AG09309 (cell line): ENCODE results near the gene ZNF135.

Experiments used
- DNase-seq: peaks from one replicate; pipeline ENCODE4 v3.0.0-alpha.2; 2010; ENCODE audit warnings: low read depth
- H3K4me3 ChIP-seq: 2 replicates; pipeline ENCODE4 v1.5.1; 2011; ENCODE audit warnings: mild to moderate bottlenecking, low read depth, low read length, moderate library complexity; ENCODE audit not compliant: control insufficient read depth
- CTCF ChIP-seq: IDR thresholded peaks from 2 replicates; pipeline ENCODE4 v1.5.1; 2011; ENCODE audit warnings: mild to moderate bottlenecking, low read depth, low read length, inconsistent platforms; ENCODE audit not compliant: insufficient read depth, control insufficient read depth; ENCODE audit errors: missing control alignments

The ZNF135 gene

GRCh38 chr19:58067240-58067912 lies 8.3 kb downstream of the ZNF135 start:
- DNase-seq: no peak
- no peak for TF ChIP-seq CTCF
- no peak overlapping the region for H3K4me3 ChIP-seq

- H3K4me3 ChIP-seq: no peak overlapping the region
- no peak for TF ChIP-seq CTCF
- DNase-seq: no peak
Observed at GRCh38 chr19:58079792-58080191, 20.7 kb downstream of the ZNF135 start.

- no peak overlapping the region for H3K4me3 ChIP-seq
- no peak for TF ChIP-seq CTCF
- no peak for DNase-seq
Observed at GRCh38 chr19:58083021-58083420, 23.9 kb downstream of the ZNF135 start.

GRCh38 chr19:58084596-58085347 lies 25.7 kb downstream of the ZNF135 start:
- DNase-seq: no peak
- no peak for TF ChIP-seq CTCF
- H3K4me3 ChIP-seq: no peak overlapping the region

- no peak for DNase-seq
- H3K4me3 ChIP-seq: no peak overlapping the region
- TF ChIP-seq CTCF: no peak
Observed at GRCh38 chr19:58085348-58085875, 26.3 kb downstream of the ZNF135 start.

- no peak for TF ChIP-seq CTCF
- no peak for DNase-seq
- H3K4me3 ChIP-seq: no peak overlapping the region
Observed at GRCh38 chr19:58086825-58087710, 28.0 kb downstream of the ZNF135 start.
